HEK293T (cell line): Measurements from ENCODE around the gene PSMA3.

Experiments
- BHLHE40 ChIP-seq: fragments of 450-650 bp; IDR thresholded peaks from 2 replicates; pipeline ENCODE4 v1.6.1; 2016; ENCODE audit warnings: mild to moderate bottlenecking, moderate library complexity, borderline replicate concordance
- FOXA1 ChIP-seq: fragments of 450-650 bp; IDR thresholded peaks from 2 replicates; pipeline ENCODE4 v1.6.1; 2016; ENCODE audit warnings: mild to moderate bottlenecking
- SP1 ChIP-seq: fragments of 450-650 bp; IDR thresholded peaks from 2 replicates; pipeline ENCODE4 v1.6.1; 2017
- SUZ12 ChIP-seq: fragments of 450-650 bp; IDR thresholded peaks from 2 replicates; pipeline ENCODE4 v1.6.1; 2016; ENCODE audit warnings: mild to moderate bottlenecking
- ZNF384 ChIP-seq: fragments of 450-650 bp; IDR thresholded peaks from 2 replicates; pipeline ENCODE4 v1.6.1; 2016

GRCh38 chr14:58275527-58276190, 31.0 kb downstream of the PSMA3 start:
- no peak for TF ChIP-seq FOXA1
- no peak for TF ChIP-seq ZNF384
- no peak for TF ChIP-seq BHLHE40
- TF ChIP-seq SP1 = no peak
- no peak for TF ChIP-seq SUZ12
